ENCODE data around the gene MXD3.

The MXD3 gene

DNA sequence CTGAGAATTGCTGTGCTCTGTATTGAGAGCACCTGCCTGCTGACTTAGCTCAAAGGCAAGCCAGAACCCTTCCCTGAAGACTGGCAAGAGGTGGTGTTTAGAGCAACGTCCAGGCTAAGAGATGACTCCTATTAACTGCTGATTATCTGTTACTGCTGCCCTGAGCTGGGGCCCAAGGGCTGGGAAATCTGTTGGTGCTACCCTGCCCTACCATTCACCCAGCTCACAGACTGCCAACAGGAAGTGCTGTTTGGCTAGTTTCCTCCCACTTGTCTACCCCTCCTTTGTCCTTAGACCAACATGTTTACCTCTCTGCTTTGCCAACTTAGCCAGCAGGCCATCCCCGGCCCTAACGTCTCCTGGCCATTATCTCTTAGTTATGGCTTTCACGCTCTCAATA, 15.1 kb downstream of the MXD3 start:
- H3K4me3 ChIP-seq (ENCODE audit: low read length in 2 of 2), result no peak overlapping the region
- H3K36me3 ChIP-seq (ENCODE audit: control insufficient read depth in 2 of 2, insufficient read depth in 2 of 2, low read length in 2 of 2), result peaks cover 45 to 51% of the 10 kb centered on the region in 2 donors
- H3K27ac ChIP-seq (ENCODE audit: low read depth in 2 of 2, low read length in 2 of 2), result peak overlapping the region in 1 of 2 donors; percentile 5

DNA sequence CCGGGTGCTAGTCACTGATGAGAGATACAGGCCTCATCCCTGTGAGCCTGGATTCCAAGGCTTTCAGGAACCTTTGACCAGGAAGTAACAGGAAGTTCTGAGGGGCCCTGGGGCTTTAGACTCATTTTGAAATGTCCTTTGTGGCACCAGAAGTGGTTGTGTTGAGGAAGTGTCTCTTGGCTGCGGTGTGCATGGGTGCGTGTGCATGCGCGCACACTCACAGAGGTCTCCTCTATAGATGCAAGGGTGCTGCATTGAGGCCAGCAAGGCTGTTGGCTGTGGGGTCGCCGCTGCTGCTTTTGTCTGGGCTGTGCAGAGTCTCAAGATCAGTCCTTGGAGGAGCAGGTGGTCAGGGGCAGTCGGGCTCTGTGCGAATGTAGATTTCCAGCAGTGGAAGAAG, 15.8 kb downstream of the MXD3 start:
- Histone ChIP-seq H3K9ac (ENCODE audit: low read depth in 1 of 2, low read length in 2 of 2) (peak overlapping the region in 1 of 2 donors; percentile 4), H3K4me3 (ENCODE audit: low read length in 2 of 2) (no peak overlapping the region), H3K27me3 (ENCODE audit: control insufficient read depth in 2 of 2, insufficient read depth in 2 of 2, low read length in 2 of 2) (no peaks in the 10 kb centered on the region), H3K27ac (ENCODE audit: low read depth in 2 of 2, low read length in 2 of 2) (no peak overlapping the region), H3K4me1 (ENCODE audit: control insufficient read depth in 2 of 2, insufficient read depth in 2 of 2, low read length in 2 of 2) (peaks cover 29 to 34% of the 10 kb centered on the region in 2 donors), H3K36me3 (ENCODE audit: control insufficient read depth in 2 of 2, insufficient read depth in 2 of 2, low read length in 2 of 2) (peaks cover 47 to 55% of the 10 kb centered on the region in 2 donors), H3K9me3 (ENCODE audit: control insufficient read depth in 2 of 2, low read length in 2 of 2) (no peaks in the 10 kb centered on the region)

More for the DNA sequence above, 15.1 kb downstream of the MXD3 start:
- H3K4me1 ChIP-seq (ENCODE audit: control insufficient read depth in 2 of 2, insufficient read depth in 2 of 2, low read length in 2 of 2), result peaks cover 36 to 40% of the 10 kb centered on the region in 2 donors
- no peaks in the 10 kb centered on the region for H3K9me3 ChIP-seq (ENCODE audit: control insufficient read depth in 2 of 2, low read length in 2 of 2)
- H3K9ac ChIP-seq (ENCODE audit: low read depth in 1 of 2, low read length in 2 of 2), result no peak overlapping the region
- no peaks in the 10 kb centered on the region for H3K27me3 ChIP-seq (ENCODE audit: control insufficient read depth in 2 of 2, insufficient read depth in 2 of 2, low read length in 2 of 2)

DNA sequence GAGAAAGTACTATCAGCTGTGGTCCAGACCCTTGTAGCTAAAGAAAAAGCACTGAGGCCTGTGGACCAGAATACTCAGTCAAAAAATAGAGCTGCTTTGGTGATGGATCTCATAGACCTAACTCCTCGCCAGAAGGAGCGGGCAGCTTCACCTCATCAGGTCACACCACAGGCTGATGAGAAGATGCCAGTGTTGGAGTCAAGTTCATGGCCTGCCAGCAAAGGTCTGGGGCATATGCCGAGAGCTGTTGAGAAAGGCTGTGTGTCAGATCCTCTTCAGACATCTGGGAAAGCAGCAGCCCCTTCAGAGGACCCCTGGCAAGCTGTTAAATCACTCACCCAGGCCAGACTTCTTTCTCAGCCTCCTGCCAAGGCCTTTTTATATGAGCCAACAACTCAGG, 17.1 kb downstream of the MXD3 start:
- Histone ChIP-seq H3K27me3 (ENCODE audit: control insufficient read depth in 2 of 2, insufficient read depth in 2 of 2, low read length in 2 of 2) (no peaks in the 10 kb centered on the region), H3K4me1 (ENCODE audit: control insufficient read depth in 2 of 2, insufficient read depth in 2 of 2, low read length in 2 of 2) (peaks cover 18 to 22% of the 10 kb centered on the region in 2 donors), H3K27ac (ENCODE audit: low read depth in 2 of 2, low read length in 2 of 2) (no peak overlapping the region), H3K4me3 (ENCODE audit: low read length in 2 of 2) (no peak overlapping the region), H3K9me3 (ENCODE audit: control insufficient read depth in 2 of 2, low read length in 2 of 2) (no peaks in the 10 kb centered on the region), H3K36me3 (ENCODE audit: control insufficient read depth in 2 of 2, insufficient read depth in 2 of 2, low read length in 2 of 2) (peaks cover 48 to 61% of the 10 kb centered on the region in 2 donors), H3K9ac (ENCODE audit: low read depth in 1 of 2, low read length in 2 of 2) (no peak overlapping the region)

DNA sequence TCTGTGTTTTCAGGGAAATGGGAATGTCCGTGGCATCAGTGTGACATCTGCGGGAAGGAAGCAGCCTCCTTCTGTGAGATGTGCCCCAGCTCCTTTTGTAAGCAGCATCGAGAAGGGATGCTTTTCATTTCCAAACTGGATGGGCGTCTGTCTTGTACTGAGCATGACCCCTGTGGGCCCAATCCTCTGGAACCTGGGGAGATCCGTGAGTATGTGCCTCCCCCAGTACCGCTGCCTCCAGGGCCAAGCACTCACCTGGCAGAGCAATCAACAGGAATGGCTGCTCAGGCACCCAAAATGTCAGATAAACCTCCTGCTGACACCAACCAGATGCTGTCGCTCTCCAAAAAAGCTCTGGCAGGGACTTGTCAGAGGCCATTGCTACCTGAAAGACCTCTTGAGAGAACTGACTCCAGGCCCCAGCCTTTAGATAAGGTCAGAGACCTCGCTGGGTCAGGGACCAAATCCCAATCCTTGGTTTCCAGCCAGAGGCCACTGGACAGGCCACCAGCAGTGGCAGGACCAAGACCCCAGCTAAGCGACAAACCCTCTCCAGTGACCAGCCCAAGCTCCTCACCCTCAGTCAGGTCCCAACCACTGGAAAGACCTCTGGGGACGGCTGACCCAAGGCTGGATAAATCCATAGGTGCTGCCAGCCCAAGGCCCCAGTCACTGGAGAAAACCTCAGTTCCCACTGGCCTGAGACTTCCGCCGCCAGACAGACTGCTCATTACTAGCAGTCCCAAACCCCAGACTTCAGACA, 17.7 kb downstream of the MXD3 start:
- H3K9me3 ChIP-seq (ENCODE audit: control insufficient read depth in 2 of 2, low read length in 2 of 2), result no peaks in the 10 kb centered on the region
- no peaks in the 10 kb centered on the region for H3K27me3 ChIP-seq (ENCODE audit: control insufficient read depth in 2 of 2, insufficient read depth in 2 of 2, low read length in 2 of 2)
- no peak overlapping the region for H3K27ac ChIP-seq (ENCODE audit: low read depth in 2 of 2, low read length in 2 of 2)
- peaks cover 53 to 67% of the 10 kb centered on the region in 2 donors for H3K36me3 ChIP-seq (ENCODE audit: control insufficient read depth in 2 of 2, insufficient read depth in 2 of 2, low read length in 2 of 2)
- H3K4me1 ChIP-seq (ENCODE audit: control insufficient read depth in 2 of 2, insufficient read depth in 2 of 2, low read length in 2 of 2), result peaks cover 14 to 16% of the 10 kb centered on the region in 2 donors
- no peak overlapping the region for H3K4me3 ChIP-seq (ENCODE audit: low read length in 2 of 2)
- no peak overlapping the region for H3K9ac ChIP-seq (ENCODE audit: low read depth in 1 of 2, low read length in 2 of 2)

DNA sequence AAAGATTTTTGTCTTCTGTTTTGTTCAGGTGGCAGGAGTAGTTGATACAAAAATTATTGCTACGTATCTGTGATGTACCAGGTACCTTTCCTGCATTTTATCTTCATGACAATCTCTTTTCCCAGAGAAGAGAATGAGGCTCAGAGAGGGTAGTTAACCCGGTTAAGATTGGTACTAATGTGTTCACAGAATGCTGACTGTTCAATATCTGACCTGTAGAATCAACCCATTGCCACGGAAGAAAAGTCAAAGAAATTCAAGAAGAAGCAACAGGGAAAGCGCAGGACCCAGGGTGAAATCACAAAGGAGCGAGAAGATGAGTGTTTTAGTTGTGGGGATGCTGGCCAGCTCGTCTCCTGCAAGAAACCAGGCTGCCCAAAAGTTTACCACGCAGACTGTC, 20.0 kb downstream of the MXD3 start:
- Histone ChIP-seq H3K4me1 (ENCODE audit: control insufficient read depth in 2 of 2, insufficient read depth in 2 of 2, low read length in 2 of 2) (peaks cover 6 to 11% of the 10 kb centered on the region in 2 donors), H3K4me3 (ENCODE audit: low read length in 2 of 2) (no peak overlapping the region), H3K9ac (ENCODE audit: low read depth in 1 of 2, low read length in 2 of 2) (no peak overlapping the region), H3K9me3 (ENCODE audit: control insufficient read depth in 2 of 2, low read length in 2 of 2) (no peaks in the 10 kb centered on the region), H3K27ac (ENCODE audit: low read depth in 2 of 2, low read length in 2 of 2) (no peak overlapping the region), H3K27me3 (ENCODE audit: control insufficient read depth in 2 of 2, insufficient read depth in 2 of 2, low read length in 2 of 2) (no peaks in the 10 kb centered on the region), H3K36me3 (ENCODE audit: control insufficient read depth in 2 of 2, insufficient read depth in 2 of 2, low read length in 2 of 2) (peaks cover 60 to 77% of the 10 kb centered on the region in 2 donors)

DNA sequence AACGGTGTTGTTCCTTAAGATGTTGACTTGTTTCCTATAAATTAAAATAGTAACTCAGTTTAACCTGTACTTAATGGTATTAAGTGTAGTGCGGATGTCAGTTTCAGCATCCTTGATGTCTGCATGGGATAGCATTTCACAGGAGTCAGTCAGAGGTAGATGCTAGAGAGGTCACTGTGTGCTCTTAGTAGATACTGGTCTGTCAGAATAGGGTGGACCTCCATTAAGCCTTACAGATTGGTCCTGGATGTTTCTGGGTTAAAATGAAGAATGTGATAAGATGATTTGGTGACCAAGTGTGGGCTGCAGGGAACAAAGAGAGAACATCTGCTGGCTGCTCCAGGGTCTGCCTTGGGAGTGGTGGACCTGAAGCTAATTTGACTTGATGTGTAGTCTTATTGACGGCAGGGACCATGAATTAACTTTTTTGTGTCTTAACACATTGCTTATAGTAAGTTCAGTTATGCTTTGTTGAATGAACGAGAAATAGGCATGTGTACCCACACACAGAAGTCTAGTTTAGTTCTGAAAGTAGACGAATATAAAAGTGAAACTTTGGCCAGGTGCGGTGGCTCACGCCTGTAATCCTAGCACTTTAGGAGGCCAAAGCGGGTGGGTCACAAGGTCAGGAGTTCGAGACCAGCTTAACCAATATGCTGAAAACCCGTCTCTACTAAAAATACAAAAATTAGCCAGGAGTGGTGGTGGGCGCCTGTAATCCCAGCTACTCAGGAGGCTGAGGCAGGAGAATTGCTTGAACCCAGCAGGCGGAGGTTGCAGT, 20.7 kb downstream of the MXD3 start:
- Histone ChIP-seq H3K4me3 (ENCODE audit: low read length in 2 of 2) (no peak overlapping the region), H3K9ac (ENCODE audit: low read depth in 1 of 2, low read length in 2 of 2) (no peak overlapping the region), H3K36me3 (ENCODE audit: control insufficient read depth in 2 of 2, insufficient read depth in 2 of 2, low read length in 2 of 2) (peaks cover 65 to 75% of the 10 kb centered on the region in 2 donors), H3K27me3 (ENCODE audit: control insufficient read depth in 2 of 2, insufficient read depth in 2 of 2, low read length in 2 of 2) (no peaks in the 10 kb centered on the region), H3K9me3 (ENCODE audit: control insufficient read depth in 2 of 2, low read length in 2 of 2) (no peaks in the 10 kb centered on the region), H3K4me1 (ENCODE audit: control insufficient read depth in 2 of 2, insufficient read depth in 2 of 2, low read length in 2 of 2) (peaks cover 0 to 4% of the 10 kb centered on the region in 2 donors), H3K27ac (ENCODE audit: low read depth in 2 of 2, low read length in 2 of 2) (no peak overlapping the region)

DNA sequence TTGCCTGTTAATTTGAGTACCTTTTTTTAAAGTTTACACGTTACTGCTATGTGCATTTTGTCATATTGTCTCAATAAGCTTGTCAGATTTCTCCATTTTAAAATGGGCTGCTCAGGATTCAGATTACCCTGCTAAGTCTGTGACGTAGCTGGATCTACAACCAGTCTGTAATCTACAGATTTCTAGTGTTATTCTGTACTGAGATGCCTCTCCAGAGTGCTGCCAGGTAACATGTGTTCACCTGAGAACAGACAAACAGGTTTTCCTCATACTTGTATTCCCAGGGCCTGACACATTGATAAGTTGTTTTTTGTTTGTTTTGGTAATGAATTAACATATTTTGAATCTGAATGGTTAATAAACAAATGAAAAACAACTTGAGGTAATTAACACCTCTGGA, 23.5 kb downstream of the MXD3 start:
- no peak overlapping the region for H3K4me3 ChIP-seq (ENCODE audit: low read length in 2 of 2)
- no peaks in the 10 kb centered on the region for H3K27me3 ChIP-seq (ENCODE audit: control insufficient read depth in 2 of 2, insufficient read depth in 2 of 2, low read length in 2 of 2)
- no peaks in the 10 kb centered on the region for H3K9me3 ChIP-seq (ENCODE audit: control insufficient read depth in 2 of 2, low read length in 2 of 2)
- H3K4me1 ChIP-seq (ENCODE audit: control insufficient read depth in 2 of 2, insufficient read depth in 2 of 2, low read length in 2 of 2), result no peaks in the 10 kb centered on the region
- H3K9ac ChIP-seq (ENCODE audit: low read depth in 1 of 2, low read length in 2 of 2), result no peak overlapping the region
- no peak overlapping the region for H3K27ac ChIP-seq (ENCODE audit: low read depth in 2 of 2, low read length in 2 of 2)
- peaks cover 56 to 72% of the 10 kb centered on the region in 2 donors for H3K36me3 ChIP-seq (ENCODE audit: control insufficient read depth in 2 of 2, insufficient read depth in 2 of 2, low read length in 2 of 2)

DNA sequence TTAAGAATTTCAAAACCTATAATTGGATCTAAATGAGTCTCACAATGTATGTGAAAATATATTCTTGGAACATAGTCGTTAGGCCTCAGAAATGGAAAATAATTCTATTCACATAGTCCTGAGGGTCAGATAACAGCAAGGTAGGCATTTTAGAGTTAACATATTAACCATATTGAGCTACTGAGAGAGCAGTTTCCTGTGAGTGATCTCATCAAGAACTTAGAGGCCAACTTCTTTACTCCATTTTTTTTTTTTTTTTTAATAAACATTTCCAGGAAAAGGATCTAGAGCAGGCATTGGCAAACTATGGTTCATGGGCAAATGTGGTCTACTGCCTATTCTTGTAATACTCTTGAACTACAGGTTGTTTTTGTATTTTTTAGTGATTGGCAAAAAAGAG, 34.8 kb downstream of the MXD3 start:
- Histone ChIP-seq H3K36me3 (ENCODE audit: control insufficient read depth in 2 of 2, insufficient read depth in 2 of 2, low read length in 2 of 2) (peaks cover 28% of the 10 kb centered on the region in 2 donors), H3K4me3 (ENCODE audit: low read length in 2 of 2) (no peak overlapping the region)

DNA sequence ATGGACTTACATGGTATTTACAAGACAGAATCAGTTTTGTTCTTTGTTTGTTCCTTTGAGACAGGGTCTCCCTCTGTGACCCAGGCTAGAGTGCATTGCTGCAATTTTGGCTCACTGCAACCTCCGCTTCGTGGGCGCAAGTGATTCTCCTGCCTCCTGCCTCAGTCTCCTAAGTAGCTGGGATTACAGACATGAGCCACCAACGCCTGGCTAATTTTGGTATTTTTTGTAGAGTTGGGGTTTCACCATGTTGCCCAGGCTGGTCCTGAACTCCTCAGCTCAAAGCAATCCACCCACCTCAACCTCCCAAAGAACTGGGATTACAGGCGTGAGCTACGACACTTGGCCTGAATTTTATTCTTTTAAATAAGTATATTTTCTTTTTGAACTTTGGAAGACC, 35.8 kb downstream of the MXD3 start:
- Histone ChIP-seq H3K4me1 (ENCODE audit: control insufficient read depth in 2 of 2, insufficient read depth in 2 of 2, low read length in 2 of 2) (no peaks in the 10 kb centered on the region), H3K4me3 (ENCODE audit: low read length in 2 of 2) (no peak overlapping the region), H3K27me3 (ENCODE audit: control insufficient read depth in 2 of 2, insufficient read depth in 2 of 2, low read length in 2 of 2) (no peaks in the 10 kb centered on the region), H3K9ac (ENCODE audit: low read depth in 1 of 2, low read length in 2 of 2) (no peak overlapping the region), H3K36me3 (ENCODE audit: control insufficient read depth in 2 of 2, insufficient read depth in 2 of 2, low read length in 2 of 2) (peaks cover 27 to 28% of the 10 kb centered on the region in 2 donors), H3K9me3 (ENCODE audit: control insufficient read depth in 2 of 2, low read length in 2 of 2) (no peaks in the 10 kb centered on the region), H3K27ac (ENCODE audit: low read depth in 2 of 2, low read length in 2 of 2) (no peak overlapping the region)

More for the DNA sequence above, 34.8 kb downstream of the MXD3 start:
- no peaks in the 10 kb centered on the region for H3K27me3 ChIP-seq (ENCODE audit: control insufficient read depth in 2 of 2, insufficient read depth in 2 of 2, low read length in 2 of 2)
- H3K9ac ChIP-seq (ENCODE audit: low read depth in 1 of 2, low read length in 2 of 2), result no peak overlapping the region
- H3K27ac ChIP-seq (ENCODE audit: low read depth in 2 of 2, low read length in 2 of 2), result no peak overlapping the region
- H3K4me1 ChIP-seq (ENCODE audit: control insufficient read depth in 2 of 2, insufficient read depth in 2 of 2, low read length in 2 of 2), result no peaks in the 10 kb centered on the region
- H3K9me3 ChIP-seq (ENCODE audit: control insufficient read depth in 2 of 2, low read length in 2 of 2), result no peaks in the 10 kb centered on the region

DNA sequence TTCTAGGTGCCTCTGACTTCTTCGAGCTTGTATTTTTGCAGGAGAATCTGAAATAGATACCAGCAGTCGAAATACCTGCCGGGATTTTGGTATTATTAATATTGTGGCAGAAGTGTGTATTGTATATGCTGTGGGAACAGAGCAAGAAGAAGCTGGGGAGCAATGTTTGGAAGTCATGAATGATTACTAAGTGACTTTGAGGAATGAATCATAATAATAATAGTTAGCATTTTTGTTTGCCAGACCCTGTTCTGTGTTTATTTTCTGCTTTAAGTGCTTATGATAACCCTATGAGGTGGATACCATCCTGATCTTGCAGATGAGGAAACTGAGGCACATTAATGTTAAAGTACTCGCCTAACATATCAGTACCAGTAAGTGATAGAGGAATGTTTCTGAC, 40.6 kb downstream of the MXD3 start:
- Histone ChIP-seq H3K9ac (ENCODE audit: low read depth in 1 of 2, low read length in 2 of 2) (no peak overlapping the region), H3K4me3 (ENCODE audit: low read length in 2 of 2) (no peak overlapping the region), H3K27me3 (ENCODE audit: control insufficient read depth in 2 of 2, insufficient read depth in 2 of 2, low read length in 2 of 2) (no peaks in the 10 kb centered on the region), H3K36me3 (ENCODE audit: control insufficient read depth in 2 of 2, insufficient read depth in 2 of 2, low read length in 2 of 2) (peaks cover 36 to 47% of the 10 kb centered on the region in 2 donors), H3K27ac (ENCODE audit: low read depth in 2 of 2, low read length in 2 of 2) (no peak overlapping the region), H3K9me3 (ENCODE audit: control insufficient read depth in 2 of 2, low read length in 2 of 2) (no peaks in the 10 kb centered on the region), H3K4me1 (ENCODE audit: control insufficient read depth in 2 of 2, insufficient read depth in 2 of 2, low read length in 2 of 2) (no peaks in the 10 kb centered on the region)
